HG03342 (cell line): ENCODE measurements around the gene USP34.
"Not testable (repeated sequence)": the region's sequence is repeated elsewhere in the genome, so short reads cannot be mapped to it uniquely, and the experiment has no call there.

Source experiments
- ATAC-seq: cut with Tn5 transposase; IDR thresholded peaks from one replicate; pipeline ENCODE4 v1.9.1; 2021; ENCODE audit warnings: mild to moderate bottlenecking, moderate library complexity; ENCODE audit not compliant: unreplicated experiment

USP34 gene

GRCh38 chr2:61432990-61433389 lies 37.9 kb downstream of the USP34 start:
- no peak for ATAC-seq

GRCh38 chr2:61431345-61431744 lies 39.5 kb downstream of the USP34 start:
- ATAC-seq = no peak

GRCh38 chr2:61426267-61426897 lies 44.5 kb downstream of the USP34 start:
- peak; percentile 70 for ATAC-seq

- peak; percentile 5 for ATAC-seq
These were observed 45.2 kb downstream of the USP34 start for GRCh38 chr2:61425605-61426155.

- ATAC-seq = no peak
These were observed 47.2 kb downstream of the USP34 start for GRCh38 chr2:61423714-61424113.

- no peak for ATAC-seq
These were observed 49.3 kb downstream of the USP34 start for GRCh38 chr2:61421611-61422010.

- ATAC-seq = no peak
These were observed 49.8 kb downstream of the USP34 start for GRCh38 chr2:61420991-61421544.

- no peak for ATAC-seq
These were observed 51.3 kb downstream of the USP34 start for GRCh38 chr2:61419570-61419969.

GRCh38 chr2:61419129-61419528 lies 51.8 kb downstream of the USP34 start:
- no peak for ATAC-seq

- ATAC-seq = no peak
These were observed 53.8 kb downstream of the USP34 start for GRCh38 chr2:61416871-61417645.

GRCh38 chr2:61415265-61415664 lies 55.6 kb downstream of the USP34 start:
- ATAC-seq = no peak

- ATAC-seq = no peak
These were observed 56.2 kb downstream of the USP34 start for GRCh38 chr2:61414674-61415073.

- no peak for ATAC-seq
These were observed 59.8 kb downstream of the USP34 start for GRCh38 chr2:61411109-61411508.

- no peak for ATAC-seq
These were observed 60.7 kb downstream of the USP34 start for GRCh38 chr2:61410185-61410584.

- ATAC-seq = no peak
These were observed 65.1 kb downstream of the USP34 start for GRCh38 chr2:61405813-61406212.

- no peak for ATAC-seq
These were observed 66.4 kb downstream of the USP34 start for GRCh38 chr2:61404438-61404837.

GRCh38 chr2:61398413-61398812 lies 72.5 kb downstream of the USP34 start:
- ATAC-seq = no peak

GRCh38 chr2:61396005-61396404 lies 74.9 kb downstream of the USP34 start:
- ATAC-seq = no peak

GRCh38 chr2:61387588-61387987 lies 83.3 kb downstream of the USP34 start:
- ATAC-seq = not testable (repeated sequence)

- not testable (repeated sequence) for ATAC-seq
These were observed 90.0 kb downstream of the USP34 start for GRCh38 chr2:61380882-61381197.

GRCh38 chr2:61380056-61380881 lies 90.6 kb downstream of the USP34 start:
- ATAC-seq = no peak
